Caco-2 (cell line): Measurements from ENCODE around the gene STK32C. TPM values are rescaled to one million over a fixed set of nuclear protein-coding genes. Genes with fewer than 3 reads are reported as not detected.
"Not testable (repeated sequence)": the region's sequence is repeated elsewhere in the genome, so short reads cannot be mapped to it uniquely, and the experiment has no call there.

Experiments used
- BruUV-seq: library from RNA; stranded (reverse); fragments of 400-500 nt; replicated peaks from 2 replicates; lab custom pipeline; 2021; lab: Mats Ljungman, UMichigan
- CTCF ChIA-PET: fragments of 300-600 bp; sonication (Branson Sonifier 250); formaldehyde crosslinking; loops from one replicate; lab custom pipeline; 2022; ENCODE audit warnings: antibody characterized with exemption; lab: Charles Lee
- POLR2A ChIA-PET: fragments of 300-600 bp; sonication (Branson Sonifier 250); formaldehyde crosslinking; loops from one replicate; lab custom pipeline; 2022; ENCODE audit warnings: antibody characterized with exemption; lab: Charles Lee
- DNase-seq, 2 experiments: peaks; one replicate each; pipeline versions ENCODE4 v3.0.0 to v3.0.0-alpha.2; 2020 to 2022
- H3K27me3 ChIP-seq: replicated peaks from 2 replicates; pipeline ENCODE4 v1.6.0; 2011; ENCODE audit warnings: low read length; ENCODE audit not compliant: control insufficient read depth, insufficient read depth
- H3K36me3 ChIP-seq: 2 replicates; pipeline ENCODE4 v1.5.1; 2011; ENCODE audit warnings: low read length; ENCODE audit not compliant: control insufficient read depth, insufficient read depth
- H3K4me1 ChIP-seq: fragments of 250-450 bp; sonication (Bioruptor Pico); 2 replicates; pipeline ENCODE4 v1.5.1; 2020; ENCODE audit warnings: mild to moderate bottlenecking
- H3K4me3 ChIP-seq: 2 replicates; pipeline ENCODE4 v1.5.1; 2011; ENCODE audit warnings: low read depth, mild to moderate bottlenecking, control low read depth, low read length
- H3K9me3 ChIP-seq: fragments of 250-450 bp; sonication (Bioruptor Pico); 2 replicates; pipeline ENCODE4 v1.5.1; 2020; ENCODE audit warnings: mild to moderate bottlenecking, moderate library complexity
- H3K27ac Mint-ChIP-seq: one replicate; pipeline ENCODE4 v1.8.0; 2022; ENCODE audit warnings: mixed read lengths; ENCODE audit not compliant: unreplicated experiment
- H3K27me3 Mint-ChIP-seq: one replicate; pipeline ENCODE4 v1.8.0; 2022; ENCODE audit warnings: mixed read lengths; ENCODE audit not compliant: insufficient read depth, unreplicated experiment
- H3K36me3 Mint-ChIP-seq: one replicate; pipeline ENCODE4 v1.8.0; 2022; ENCODE audit warnings: mild to moderate bottlenecking, mixed read lengths; ENCODE audit not compliant: insufficient read depth, unreplicated experiment
- H3K4me1 Mint-ChIP-seq: one replicate; pipeline ENCODE4 v1.8.0; 2022; ENCODE audit warnings: low read depth, mixed read lengths; ENCODE audit not compliant: unreplicated experiment
- H3K4me3 Mint-ChIP-seq: one replicate; pipeline ENCODE4 v1.8.0; 2022; ENCODE audit warnings: mild to moderate bottlenecking, moderate library complexity, mixed read lengths; ENCODE audit not compliant: unreplicated experiment
- H3K9me3 Mint-ChIP-seq: one replicate; pipeline ENCODE4 v1.8.0; 2022; ENCODE audit warnings: mixed read lengths; ENCODE audit not compliant: unreplicated experiment
- intact Hi-C: fragments of 100-400 bp; cut with micrococcal nuclease; formaldehyde crosslinking; loops from one replicate; pipeline ENCODE4 v1.10.0; 2022; ENCODE audit not compliant: unreplicated experiment
- total RNA-seq: library from RNA; stranded (reverse); gene quantifications from 2 replicates; pipeline ENCODE4 v1.2.3, GENCODE V29; 2022
- TF ChIP-seq, protein P1 (sequence below), 2 experiments: fragments of 200-600 bp in 1 of 2; IDR thresholded peaks; 1 replicate in 1 of 2; 2 replicates in 1 of 2; pipeline versions ENCODE4 v1.5.1 to v1.8.0; 2011 to 2022; ENCODE audit warnings: antibody characterized with exemption in 1 of 2, control low read depth in 1 of 2, inconsistent platforms in 1 of 2, low read depth in 1 of 2, low read length in 1 of 2, mild to moderate bottlenecking in 1 of 2, moderate library complexity in 1 of 2; ENCODE audit not compliant: insufficient read depth in 1 of 2, severe bottlenecking in 1 of 2, unreplicated experiment in 1 of 2

STK32C gene
- total RNA-seq, 1 experiment from 2014 or later, result 13.3 TPM

DNA sequence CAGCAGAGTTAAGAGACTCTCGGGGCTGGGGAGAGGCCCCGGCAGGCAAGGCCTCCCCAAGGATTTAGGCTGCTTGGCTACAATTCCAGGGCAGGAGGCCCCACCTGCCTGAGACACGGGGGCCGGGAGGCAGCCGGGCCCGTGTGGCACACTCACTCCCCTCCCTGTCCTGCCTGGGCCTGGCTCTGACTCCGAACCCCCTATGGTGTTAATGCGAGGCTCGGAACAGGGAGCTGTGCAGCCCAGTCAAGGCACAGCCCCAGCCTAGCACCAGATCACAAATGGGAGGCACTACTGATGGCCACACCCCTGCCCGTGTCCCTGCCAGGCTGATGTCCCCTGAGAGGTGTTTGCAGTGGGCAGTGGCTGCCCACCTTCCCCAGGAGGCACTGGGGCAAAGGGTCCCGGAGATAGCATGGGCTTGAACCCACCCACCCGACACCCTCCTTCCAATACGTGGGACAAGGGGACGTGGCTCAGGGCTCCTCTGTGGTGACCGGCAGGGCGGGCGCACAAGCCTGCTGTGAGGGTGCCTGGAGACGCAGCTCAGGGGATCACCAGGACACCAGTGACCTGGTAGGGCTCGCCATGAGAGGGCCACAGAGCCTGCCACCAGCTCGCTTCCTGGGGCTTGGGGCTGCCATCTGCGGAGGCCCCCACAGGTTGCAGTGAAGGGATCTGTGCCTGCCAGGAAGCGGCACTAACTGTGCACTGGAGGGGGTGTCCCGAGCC lies 84.0 kb downstream of the STK32C start:
- H3K36me3 ChIP-seq, result no peaks in the 10 kb centered on the region
- no peaks in the 10 kb centered on the region for H3K4me1 ChIP-seq
- H3K9me3 ChIP-seq, result 0 out of 2 replicates have a peak, but pooled peaks cover 2% of the 10 kb centered on the region
- no peak for DNase-seq
- TF ChIP-seq, protein P1, sequence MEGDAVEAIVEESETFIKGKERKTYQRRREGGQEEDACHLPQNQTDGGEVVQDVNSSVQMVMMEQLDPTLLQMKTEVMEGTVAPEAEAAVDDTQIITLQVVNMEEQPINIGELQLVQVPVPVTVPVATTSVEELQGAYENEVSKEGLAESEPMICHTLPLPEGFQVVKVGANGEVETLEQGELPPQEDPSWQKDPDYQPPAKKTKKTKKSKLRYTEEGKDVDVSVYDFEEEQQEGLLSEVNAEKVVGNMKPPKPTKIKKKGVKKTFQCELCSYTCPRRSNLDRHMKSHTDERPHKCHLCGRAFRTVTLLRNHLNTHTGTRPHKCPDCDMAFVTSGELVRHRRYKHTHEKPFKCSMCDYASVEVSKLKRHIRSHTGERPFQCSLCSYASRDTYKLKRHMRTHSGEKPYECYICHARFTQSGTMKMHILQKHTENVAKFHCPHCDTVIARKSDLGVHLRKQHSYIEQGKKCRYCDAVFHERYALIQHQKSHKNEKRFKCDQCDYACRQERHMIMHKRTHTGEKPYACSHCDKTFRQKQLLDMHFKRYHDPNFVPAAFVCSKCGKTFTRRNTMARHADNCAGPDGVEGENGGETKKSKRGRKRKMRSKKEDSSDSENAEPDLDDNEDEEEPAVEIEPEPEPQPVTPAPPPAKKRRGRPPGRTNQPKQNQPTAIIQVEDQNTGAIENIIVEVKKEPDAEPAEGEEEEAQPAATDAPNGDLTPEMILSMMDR (IDR thresholded peaks at IDR 0.05; ENCODE audit: insufficient read depth in 1 of 2, low read depth in 1 of 2, low read length in 1 of 2, severe bottlenecking in 1 of 2, unreplicated experiment in 1 of 2), result no peak
- Mint-ChIP-seq H3K9me3 (no peaks in the 10 kb centered on the region), H3K4me1 (no peaks in the 10 kb centered on the region), H3K27ac (no peak overlapping the region), H3K36me3 (no peaks in the 10 kb centered on the region), H3K4me3 (no peak overlapping the region), H3K27me3 (no peaks in the 10 kb centered on the region)
- no peaks in the 10 kb centered on the region for H3K27me3 ChIP-seq
- no peak overlapping the region for H3K4me3 ChIP-seq
- intact Hi-C loops, result loop anchor here (1.0 to 2.0 kb wide), 2 partner anchors 129 to 229 kb away; no protein-coding TSS in a partner anchor
- CTCF ChIA-PET, result no interaction called here
- no TSS peak for BruUV-seq
- POLR2A ChIA-PET, result no interaction called here

DNA sequence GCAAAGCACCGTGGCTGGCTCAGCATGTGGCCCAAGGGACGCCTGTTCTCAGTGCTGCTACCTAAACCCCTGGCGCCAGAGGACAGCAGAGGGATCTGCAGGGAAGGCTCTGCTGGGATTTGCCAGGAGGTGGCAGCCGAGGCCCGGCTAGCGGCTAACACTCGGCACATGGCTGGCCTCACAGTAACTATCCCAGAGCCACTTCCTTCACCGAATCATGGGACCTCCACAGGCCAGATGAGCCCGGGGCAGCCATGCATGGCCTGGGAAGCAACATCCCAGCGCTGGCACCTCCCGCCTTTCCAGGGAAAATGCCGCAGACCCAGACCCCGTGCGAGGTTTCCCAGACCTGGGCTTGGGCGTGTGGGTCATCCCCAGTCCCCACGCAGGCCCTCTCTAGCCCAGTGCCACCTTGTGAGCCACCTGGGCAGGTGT lies 84.6 kb downstream of the STK32C start:
- DNase-seq, result peak in 1 of 2 experiments; percentile 34
- intact Hi-C loops, result loop anchor here (1.0 to 2.0 kb wide), 2 partner anchors 129 to 230 kb away; no protein-coding TSS in a partner anchor
- no peaks in the 10 kb centered on the region for H3K9me3 Mint-ChIP-seq
- 0 out of 2 replicates have a peak, but pooled peaks cover 5% of the 10 kb centered on the region for H3K9me3 ChIP-seq
- no peak overlapping the region for H3K4me3 ChIP-seq
- POLR2A ChIA-PET, result no interaction called here
- no peak overlapping the region for H3K27ac Mint-ChIP-seq
- TF ChIP-seq, protein P1 (IDR thresholded peaks at IDR 0.05; ENCODE audit: insufficient read depth in 1 of 2, low read depth in 1 of 2, low read length in 1 of 2, severe bottlenecking in 1 of 2, unreplicated experiment in 1 of 2), result peak; percentile 23 to 59
- no peaks in the 10 kb centered on the region for H3K36me3 Mint-ChIP-seq
- no peak overlapping the region for H3K4me3 Mint-ChIP-seq
- H3K27me3 Mint-ChIP-seq, result no peaks in the 10 kb centered on the region
- CTCF ChIA-PET, result no interaction called here
- no peaks in the 10 kb centered on the region for H3K27me3 ChIP-seq
- no TSS peak for BruUV-seq
- no peaks in the 10 kb centered on the region for H3K36me3 ChIP-seq
- H3K4me1 ChIP-seq, result no peaks in the 10 kb centered on the region
- no peaks in the 10 kb centered on the region for H3K4me1 Mint-ChIP-seq

DNA sequence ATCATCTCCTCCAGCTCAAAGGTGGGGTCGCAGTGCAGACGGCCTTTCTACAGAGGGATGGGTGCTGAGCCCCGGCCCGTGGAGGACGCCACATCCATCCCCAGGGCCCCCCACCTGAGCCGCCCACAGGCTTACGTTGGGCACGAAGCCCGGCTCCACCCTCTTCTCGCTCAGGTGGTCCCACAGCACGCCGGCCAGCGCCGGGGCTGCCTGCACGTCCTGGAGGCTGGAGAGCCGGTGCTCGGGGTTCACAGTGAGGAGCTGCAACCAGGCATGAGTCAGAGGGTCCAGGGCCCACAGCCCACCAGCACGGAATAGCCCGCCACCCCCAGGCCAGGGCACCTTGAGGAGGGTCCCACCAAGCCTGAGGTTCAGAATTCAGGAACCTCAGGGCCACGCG lies 85.0 kb downstream of the STK32C start:
- TF ChIP-seq, protein P1 (IDR thresholded peaks at IDR 0.05; ENCODE audit: insufficient read depth in 1 of 2, low read depth in 1 of 2, low read length in 1 of 2, severe bottlenecking in 1 of 2, unreplicated experiment in 1 of 2), result no peak
- Histone ChIP-seq H3K4me1 (no peaks in the 10 kb centered on the region), H3K9me3 (peaks cover 8% of the 10 kb centered on the region; the same call in 1 of the 2 replicates), H3K4me3 (no peak overlapping the region), H3K36me3 (no peaks in the 10 kb centered on the region), H3K27me3 (no peaks in the 10 kb centered on the region)
- Mint-ChIP-seq H3K27ac (no peak overlapping the region), H3K36me3 (no peaks in the 10 kb centered on the region), H3K27me3 (no peaks in the 10 kb centered on the region), H3K9me3 (peaks cover under 1% of the 10 kb centered on the region), H3K4me3 (no peak overlapping the region), H3K4me1 (no peaks in the 10 kb centered on the region)
- ChIA-PET POLR2A (no interaction called here), CTCF (no interaction called here)
- intact Hi-C loops, result loop anchor here (1.0 to 2.0 kb wide), 2 partner anchors 130 to 230 kb away; no protein-coding TSS in a partner anchor
- no peak for DNase-seq
- BruUV-seq, result no TSS peak

DNA sequence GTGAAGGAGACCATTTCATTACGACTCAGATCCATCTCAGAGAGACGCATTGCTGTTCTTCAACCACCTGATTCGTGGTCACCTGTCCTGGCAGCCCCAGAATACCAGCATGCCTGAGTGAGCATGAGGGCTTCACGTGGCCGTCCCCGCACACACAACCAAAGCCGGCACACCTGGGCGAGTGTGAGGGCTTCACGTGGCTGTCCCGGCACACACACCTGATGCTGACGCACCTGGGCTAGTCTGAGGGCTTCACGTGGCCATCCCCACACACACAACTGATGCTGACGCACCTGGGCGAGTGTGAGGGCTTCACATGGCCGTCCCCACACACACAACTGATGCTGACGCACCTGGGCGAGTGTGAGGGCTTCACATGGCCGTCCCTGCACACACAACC lies 86.8 kb downstream of the STK32C start:
- intact Hi-C loops, BruUV-seq, CTCF ChIA-PET: not testable (repeated sequence)

More for the DNA sequence above, 86.8 kb downstream of the STK32C start:
- POLR2A ChIA-PET, DNase-seq, H3K36me3 Mint-ChIP-seq, H3K27me3 Mint-ChIP-seq, H3K27ac Mint-ChIP-seq, H3K4me1 Mint-ChIP-seq, H3K4me3 ChIP-seq, H3K27me3 ChIP-seq, H3K4me3 Mint-ChIP-seq, H3K36me3 ChIP-seq, H3K4me1 ChIP-seq, H3K9me3 Mint-ChIP-seq: not testable (repeated sequence)
- peaks cover 24% of the 10 kb centered on the region for H3K9me3 ChIP-seq
